NB4 (cell line): ENCODE data around the gene ATP13A1.

Experiments
- MAX ChIP-seq: IDR thresholded peaks from 2 replicates; pipeline ENCODE4 v1.6.1; 2011; ENCODE audit warnings: low read depth, low read length
- POLR2A ChIP-seq: IDR thresholded peaks from 2 replicates; pipeline ENCODE4 v1.6.1; 2011; ENCODE audit warnings: mild to moderate bottlenecking; ENCODE audit not compliant: insufficient read length; ENCODE audit errors: extremely low read depth
- TF ChIP-seq, protein P1 (sequence below): IDR thresholded peaks from one replicate; pipeline ENCODE4 v1.5.1; 2012; ENCODE audit warnings: low read depth, low read length

DNA sequence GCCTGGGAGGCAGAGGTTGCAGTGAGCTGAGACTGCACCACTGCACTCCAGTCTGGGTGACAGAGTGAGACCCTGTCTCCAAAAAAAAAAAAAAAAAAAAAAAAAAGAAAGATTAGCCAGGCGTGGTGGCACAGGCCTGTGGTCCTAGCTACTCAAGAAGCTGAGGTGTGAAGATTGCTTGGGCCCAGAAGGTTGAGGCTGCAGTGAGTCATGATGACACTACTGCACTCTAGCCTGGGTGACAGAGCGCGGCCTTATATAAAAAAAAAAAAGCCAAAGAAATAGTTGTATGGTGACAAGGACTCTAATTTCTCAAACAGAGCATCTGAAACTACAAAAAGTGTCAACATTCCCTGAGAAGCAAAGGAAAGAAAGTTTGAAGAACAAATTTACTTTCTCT lies 48.4 kb downstream of the ATP13A1 start:
- TF ChIP-seq, protein P1, sequence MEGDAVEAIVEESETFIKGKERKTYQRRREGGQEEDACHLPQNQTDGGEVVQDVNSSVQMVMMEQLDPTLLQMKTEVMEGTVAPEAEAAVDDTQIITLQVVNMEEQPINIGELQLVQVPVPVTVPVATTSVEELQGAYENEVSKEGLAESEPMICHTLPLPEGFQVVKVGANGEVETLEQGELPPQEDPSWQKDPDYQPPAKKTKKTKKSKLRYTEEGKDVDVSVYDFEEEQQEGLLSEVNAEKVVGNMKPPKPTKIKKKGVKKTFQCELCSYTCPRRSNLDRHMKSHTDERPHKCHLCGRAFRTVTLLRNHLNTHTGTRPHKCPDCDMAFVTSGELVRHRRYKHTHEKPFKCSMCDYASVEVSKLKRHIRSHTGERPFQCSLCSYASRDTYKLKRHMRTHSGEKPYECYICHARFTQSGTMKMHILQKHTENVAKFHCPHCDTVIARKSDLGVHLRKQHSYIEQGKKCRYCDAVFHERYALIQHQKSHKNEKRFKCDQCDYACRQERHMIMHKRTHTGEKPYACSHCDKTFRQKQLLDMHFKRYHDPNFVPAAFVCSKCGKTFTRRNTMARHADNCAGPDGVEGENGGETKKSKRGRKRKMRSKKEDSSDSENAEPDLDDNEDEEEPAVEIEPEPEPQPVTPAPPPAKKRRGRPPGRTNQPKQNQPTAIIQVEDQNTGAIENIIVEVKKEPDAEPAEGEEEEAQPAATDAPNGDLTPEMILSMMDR: no peak
- no peak for TF ChIP-seq POLR2A
- TF ChIP-seq MAX: no peak
